ENCODE data around the gene LCLAT1. TPM values are rescaled to one million over a fixed set of nuclear protein-coding genes. Genes with fewer than 3 reads are reported as not detected.

LCLAT1 gene
- polyA plus RNA-seq, 1 donor (not counting 4 experiments of a cell fraction or from before 2014, with no cell fraction given) = 17.1 TPM

DNA sequence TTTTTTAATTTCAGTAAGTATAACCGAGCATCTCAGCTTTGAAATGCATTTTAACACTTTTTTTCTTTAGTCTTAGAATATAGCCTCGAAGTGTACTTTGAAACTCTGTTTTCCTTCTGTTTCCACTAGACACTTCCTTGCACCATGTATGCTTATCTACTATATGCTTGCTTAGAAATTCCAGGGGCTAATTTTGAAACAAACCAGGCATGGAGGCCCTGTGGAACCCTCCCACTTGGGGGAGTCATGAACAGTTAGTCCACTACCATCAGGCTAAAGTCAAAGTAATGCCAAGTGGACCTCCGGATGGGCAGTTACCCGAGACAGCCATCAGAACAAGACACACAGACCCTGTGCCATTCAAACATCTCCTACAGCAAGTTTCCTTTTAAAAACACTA lies 120.3 kb downstream of the LCLAT1 start:
- Histone ChIP-seq H3K27me3 (ENCODE audit: control insufficient read depth, extremely low read depth, insufficient read depth, low read length) (no peaks in the 10 kb centered on the region), H3K9me3 (ENCODE audit: control insufficient read depth, low read depth, low read length) (no peaks in the 10 kb centered on the region), H3K4me2 (ENCODE audit: control insufficient read depth, extremely low read depth, insufficient read depth, low read depth, low read length) (no peak overlapping the region), H3K9ac (ENCODE audit: control insufficient read depth, extremely low read depth, insufficient read depth, low read length) (no peak overlapping the region), H3K4me1 (ENCODE audit: control insufficient read depth, extremely low read depth, insufficient read depth, low read length) (no peaks in the 10 kb centered on the region), H3K36me3 (ENCODE audit: control insufficient read depth in 2 of 2, extremely low read depth in 1 of 2, insufficient read depth in 2 of 2, low read length in 2 of 2) (no peaks in the 10 kb centered on the region), H3K4me3 (ENCODE audit: control insufficient read depth in 2 of 3, extremely low read depth in 1 of 3, insufficient read depth in 2 of 3, low read depth in 1 of 3, low read length in 3 of 3) (no peak overlapping the region), H3K79me2 (ENCODE audit: control insufficient read depth, insufficient read depth, low read length) (no peaks in the 10 kb centered on the region), H4K20me1 (ENCODE audit: control insufficient read depth, extremely low read depth, insufficient read depth, low read length) (no peaks in the 10 kb centered on the region), H3K9me1 (ENCODE audit: control insufficient read depth, extremely low read depth, insufficient read depth, low read length) (no peaks in the 10 kb centered on the region), H2AFZ (ENCODE audit: control insufficient read depth, low read length) (no peak overlapping the region), H3K27ac (ENCODE audit: control insufficient read depth, insufficient read depth, low read length) (no peak overlapping the region)
- FAIRE-seq (no peak), DNase-seq (ENCODE audit: low read depth, low spot score) (no peak)
- TF ChIP-seq, protein P1, sequence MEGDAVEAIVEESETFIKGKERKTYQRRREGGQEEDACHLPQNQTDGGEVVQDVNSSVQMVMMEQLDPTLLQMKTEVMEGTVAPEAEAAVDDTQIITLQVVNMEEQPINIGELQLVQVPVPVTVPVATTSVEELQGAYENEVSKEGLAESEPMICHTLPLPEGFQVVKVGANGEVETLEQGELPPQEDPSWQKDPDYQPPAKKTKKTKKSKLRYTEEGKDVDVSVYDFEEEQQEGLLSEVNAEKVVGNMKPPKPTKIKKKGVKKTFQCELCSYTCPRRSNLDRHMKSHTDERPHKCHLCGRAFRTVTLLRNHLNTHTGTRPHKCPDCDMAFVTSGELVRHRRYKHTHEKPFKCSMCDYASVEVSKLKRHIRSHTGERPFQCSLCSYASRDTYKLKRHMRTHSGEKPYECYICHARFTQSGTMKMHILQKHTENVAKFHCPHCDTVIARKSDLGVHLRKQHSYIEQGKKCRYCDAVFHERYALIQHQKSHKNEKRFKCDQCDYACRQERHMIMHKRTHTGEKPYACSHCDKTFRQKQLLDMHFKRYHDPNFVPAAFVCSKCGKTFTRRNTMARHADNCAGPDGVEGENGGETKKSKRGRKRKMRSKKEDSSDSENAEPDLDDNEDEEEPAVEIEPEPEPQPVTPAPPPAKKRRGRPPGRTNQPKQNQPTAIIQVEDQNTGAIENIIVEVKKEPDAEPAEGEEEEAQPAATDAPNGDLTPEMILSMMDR (optimal IDR thresholded peaks at IDR 0.05 in 1 of 3, IDR thresholded peaks at IDR 0.05 in 1 of 3, conservative IDR thresholded peaks at IDR 0.05 in 1 of 3; ENCODE audit: extremely low read depth in 1 of 3, insufficient read depth in 2 of 3, low read length in 3 of 3) = no peak
- no peak for TF ChIP-seq EZH2 (IDR thresholded peaks at IDR 0.05; ENCODE audit: low read length)
- dilution Hi-C loops (cut with MboI; ENCODE audit: extremely low pct_ligation_motif_present, low sequenced_read_pairs) = no loop called here

DNA sequence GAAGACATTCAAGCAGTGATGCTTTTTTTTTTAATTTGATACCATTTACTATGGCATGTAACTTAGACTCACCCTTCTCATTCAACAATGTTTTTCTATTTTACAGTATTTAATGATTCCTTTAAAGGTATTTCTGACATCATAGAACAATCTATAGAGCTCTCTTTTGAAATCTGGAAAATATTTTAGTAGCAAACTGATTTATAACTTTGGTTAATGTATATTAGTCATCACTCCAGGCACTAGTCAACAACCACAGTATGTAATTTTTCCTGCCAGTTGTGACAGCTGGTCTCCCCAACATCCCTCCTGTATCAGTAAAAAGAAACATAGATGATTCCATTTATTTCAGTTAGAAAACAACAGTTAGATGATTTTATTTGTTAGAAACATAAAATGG lies 122.9 kb downstream of the LCLAT1 start:
- H3K9me1 ChIP-seq (ENCODE audit: control insufficient read depth, extremely low read depth, insufficient read depth, low read length) = no peaks in the 10 kb centered on the region
- no peaks in the 10 kb centered on the region for H3K36me3 ChIP-seq (ENCODE audit: control insufficient read depth in 2 of 2, extremely low read depth in 1 of 2, insufficient read depth in 2 of 2, low read length in 2 of 2)
- H4K20me1 ChIP-seq (ENCODE audit: control insufficient read depth, extremely low read depth, insufficient read depth, low read length) = no peaks in the 10 kb centered on the region
- no peaks in the 10 kb centered on the region for H3K27me3 ChIP-seq (ENCODE audit: control insufficient read depth, extremely low read depth, insufficient read depth, low read length)
- no peak overlapping the region for H2AFZ ChIP-seq (ENCODE audit: control insufficient read depth, low read length)
- H3K27ac ChIP-seq (ENCODE audit: control insufficient read depth, insufficient read depth, low read length) = no peak overlapping the region
- no peak for FAIRE-seq
- no peak overlapping the region for H3K4me2 ChIP-seq (ENCODE audit: control insufficient read depth, extremely low read depth, insufficient read depth, low read depth, low read length)
- H3K79me2 ChIP-seq (ENCODE audit: control insufficient read depth, insufficient read depth, low read length) = no peaks in the 10 kb centered on the region
- H3K4me3 ChIP-seq (ENCODE audit: control insufficient read depth in 2 of 3, extremely low read depth in 1 of 3, insufficient read depth in 2 of 3, low read depth in 1 of 3, low read length in 3 of 3) = no peak overlapping the region
- no peaks in the 10 kb centered on the region for H3K9me3 ChIP-seq (ENCODE audit: control insufficient read depth, low read depth, low read length)
- no peak overlapping the region for H3K9ac ChIP-seq (ENCODE audit: control insufficient read depth, extremely low read depth, insufficient read depth, low read length)
- H3K4me1 ChIP-seq (ENCODE audit: control insufficient read depth, extremely low read depth, insufficient read depth, low read length) = no peaks in the 10 kb centered on the region
- no peak for DNase-seq (ENCODE audit: low read depth, low spot score)
- dilution Hi-C loops (cut with MboI; ENCODE audit: extremely low pct_ligation_motif_present, low sequenced_read_pairs) = no loop called here
- TF ChIP-seq, protein P1 (optimal IDR thresholded peaks at IDR 0.05 in 1 of 3, IDR thresholded peaks at IDR 0.05 in 1 of 3, conservative IDR thresholded peaks at IDR 0.05 in 1 of 3; ENCODE audit: extremely low read depth in 1 of 3, insufficient read depth in 2 of 3, low read length in 3 of 3) = no peak
- no peak for TF ChIP-seq EZH2 (IDR thresholded peaks at IDR 0.05; ENCODE audit: low read length)
